ENCODE data around the gene IGDCC3.

DNA sequence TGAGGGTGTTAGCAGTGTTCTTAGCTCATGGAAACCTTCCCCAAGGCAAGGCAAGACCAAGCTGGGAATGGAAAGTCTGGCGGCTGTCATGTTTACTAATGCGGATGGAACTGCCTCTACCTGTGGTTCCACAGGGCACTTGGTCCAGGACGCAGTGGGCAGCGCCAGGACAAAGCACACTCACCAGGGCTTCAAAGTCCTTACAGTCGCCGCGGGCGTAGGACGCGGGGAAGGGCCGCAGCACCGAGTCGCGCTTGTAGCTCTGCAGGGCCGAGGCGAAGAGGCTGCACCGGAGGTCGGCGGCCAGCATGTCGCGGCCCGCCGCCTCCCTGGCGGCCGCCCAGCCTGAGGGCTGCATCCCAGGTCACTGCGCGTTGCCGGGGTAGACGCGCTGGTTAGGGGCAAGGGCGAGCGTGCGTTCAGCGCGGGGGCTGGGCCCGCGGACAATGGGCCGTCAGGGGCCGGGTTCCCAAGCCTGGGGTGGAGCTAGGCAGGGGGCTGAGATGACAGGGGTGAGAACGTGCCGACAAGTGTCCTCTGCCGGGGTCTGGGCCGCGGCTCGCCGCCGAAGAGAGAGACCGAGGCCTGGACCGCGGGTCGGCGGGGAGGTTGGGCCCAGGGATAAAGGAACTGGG is 91.6 kb downstream of the IGDCC3 start:
- TF ChIP-seq EZH2 (IDR thresholded peaks at IDR 0.05; ENCODE audit: borderline replicate concordance, insufficient read depth, low read depth, low read length, poor library complexity, severe bottlenecking), result no peak
- TF ChIP-seq, protein P1, sequence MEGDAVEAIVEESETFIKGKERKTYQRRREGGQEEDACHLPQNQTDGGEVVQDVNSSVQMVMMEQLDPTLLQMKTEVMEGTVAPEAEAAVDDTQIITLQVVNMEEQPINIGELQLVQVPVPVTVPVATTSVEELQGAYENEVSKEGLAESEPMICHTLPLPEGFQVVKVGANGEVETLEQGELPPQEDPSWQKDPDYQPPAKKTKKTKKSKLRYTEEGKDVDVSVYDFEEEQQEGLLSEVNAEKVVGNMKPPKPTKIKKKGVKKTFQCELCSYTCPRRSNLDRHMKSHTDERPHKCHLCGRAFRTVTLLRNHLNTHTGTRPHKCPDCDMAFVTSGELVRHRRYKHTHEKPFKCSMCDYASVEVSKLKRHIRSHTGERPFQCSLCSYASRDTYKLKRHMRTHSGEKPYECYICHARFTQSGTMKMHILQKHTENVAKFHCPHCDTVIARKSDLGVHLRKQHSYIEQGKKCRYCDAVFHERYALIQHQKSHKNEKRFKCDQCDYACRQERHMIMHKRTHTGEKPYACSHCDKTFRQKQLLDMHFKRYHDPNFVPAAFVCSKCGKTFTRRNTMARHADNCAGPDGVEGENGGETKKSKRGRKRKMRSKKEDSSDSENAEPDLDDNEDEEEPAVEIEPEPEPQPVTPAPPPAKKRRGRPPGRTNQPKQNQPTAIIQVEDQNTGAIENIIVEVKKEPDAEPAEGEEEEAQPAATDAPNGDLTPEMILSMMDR (IDR thresholded peaks at IDR 0.05), result no peak
